Calu3 (cell line): ENCODE measurements around the gene NTRK1. TPM values are rescaled to one million over a fixed set of nuclear protein-coding genes. Genes with fewer than 3 reads are reported as not detected.

Source experiments
- BruUV-seq: library from RNA; stranded (reverse); fragments of 400-500 nt; replicated peaks from 2 replicates; lab custom pipeline; 2021; lab: Mats Ljungman, UMichigan
- CTCF ChIA-PET: fragments of 300-600 bp; sonication (Branson Sonifier 250); formaldehyde crosslinking; loops from one replicate; lab custom pipeline; 2022; ENCODE audit warnings: antibody characterized with exemption; lab: Charles Lee
- DNase-seq: peaks from one replicate; pipeline ENCODE4 v3.0.0; 2022
- H3K27ac Mint-ChIP-seq: one replicate; pipeline ENCODE4 v1.8.0; 2022; ENCODE audit warnings: mixed read lengths; ENCODE audit not compliant: unreplicated experiment
- H3K27me3 Mint-ChIP-seq: one replicate; pipeline ENCODE4 v1.8.0; 2022; ENCODE audit warnings: mixed read lengths; ENCODE audit not compliant: unreplicated experiment
- H3K36me3 Mint-ChIP-seq: one replicate; pipeline ENCODE4 v1.8.0; 2022; ENCODE audit warnings: mild to moderate bottlenecking, moderate library complexity, mixed read lengths; ENCODE audit not compliant: insufficient read depth, unreplicated experiment
- H3K4me1 Mint-ChIP-seq: one replicate; pipeline ENCODE4 v1.8.0; 2022; ENCODE audit warnings: mild to moderate bottlenecking, low read depth, mixed read lengths; ENCODE audit not compliant: unreplicated experiment
- H3K4me3 Mint-ChIP-seq: one replicate; pipeline ENCODE4 v1.8.0; 2022; ENCODE audit warnings: mild to moderate bottlenecking, low read depth, moderate library complexity, mixed read lengths; ENCODE audit not compliant: unreplicated experiment
- H3K9me3 Mint-ChIP-seq: one replicate; pipeline ENCODE4 v1.8.0; 2022; ENCODE audit warnings: low read depth, mixed read lengths; ENCODE audit not compliant: unreplicated experiment
- CTCF ChIP-seq: fragments of 200-600 bp; IDR thresholded peaks from one replicate; pipeline ENCODE4 v1.8.0; 2022; ENCODE audit warnings: antibody characterized with exemption; ENCODE audit not compliant: unreplicated experiment
- intact Hi-C: fragments of 100-400 bp; cut with micrococcal nuclease; formaldehyde crosslinking; loops from one replicate; pipeline ENCODE4 v1.10.0; 2022; ENCODE audit not compliant: unreplicated experiment
- total RNA-seq: library from RNA; stranded (reverse); gene quantifications from 2 replicates; pipeline ENCODE4 v1.2.3, GENCODE V29; 2022

Gene NTRK1
- total RNA-seq, 1 experiment from 2014 or later, result not detected

DNA sequence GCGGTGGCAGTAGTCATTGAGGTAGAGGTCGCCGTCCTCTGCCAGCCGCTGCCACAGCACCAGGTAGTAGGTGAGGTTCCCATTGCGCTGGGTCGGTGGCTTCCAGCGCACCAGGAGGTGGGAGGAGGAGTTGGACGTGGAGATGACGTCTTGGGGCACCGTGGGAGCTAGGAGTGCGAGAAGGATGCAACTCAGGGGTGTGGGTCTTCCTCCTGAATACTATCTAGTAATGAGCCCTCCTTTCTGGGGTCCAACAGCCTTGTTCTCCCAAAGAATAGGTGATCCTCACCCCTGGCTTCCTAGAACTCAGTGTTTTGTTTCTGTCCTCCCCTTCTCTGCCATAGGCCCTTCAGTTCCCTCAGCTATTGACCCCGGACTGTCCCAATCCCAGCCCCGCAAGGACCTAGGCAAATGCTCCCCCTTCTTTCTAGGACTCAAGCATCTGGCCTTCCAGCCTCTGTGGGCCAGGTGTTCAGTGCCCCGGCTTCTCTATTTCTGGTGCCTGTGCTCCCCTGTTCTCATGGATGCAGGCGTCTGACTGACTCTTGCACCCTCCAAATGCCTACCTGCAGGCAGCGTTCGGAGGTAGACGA, 14.6 kb upstream of the NTRK1 start:
- BruUV-seq, result no TSS peak
- no peak for DNase-seq
- no peaks in the 10 kb centered on the region for H3K4me1 Mint-ChIP-seq
- intact Hi-C loops, result no loop called here
- no peak for TF ChIP-seq CTCF
- peaks cover 82% of the 10 kb centered on the region for H3K27me3 Mint-ChIP-seq
- H3K36me3 Mint-ChIP-seq, result no peaks in the 10 kb centered on the region
- H3K9me3 Mint-ChIP-seq, result peaks cover 2% of the 10 kb centered on the region
- H3K4me3 Mint-ChIP-seq, result no peak overlapping the region
- H3K27ac Mint-ChIP-seq, result no peak overlapping the region
- CTCF ChIA-PET, result no interaction called here

GRCh38 chr1:156846643-156847042, 14.0 kb upstream of the NTRK1 start:
- CTCF ChIA-PET, result no interaction called here
- H3K4me3 Mint-ChIP-seq, result no peak overlapping the region
- BruUV-seq, result no TSS peak
- H3K36me3 Mint-ChIP-seq, result no peaks in the 10 kb centered on the region
- H3K27me3 Mint-ChIP-seq, result peaks cover 82% of the 10 kb centered on the region
- intact Hi-C loops, result no loop called here
- H3K27ac Mint-ChIP-seq, result no peak overlapping the region
- H3K4me1 Mint-ChIP-seq, result no peaks in the 10 kb centered on the region
- peaks cover 2% of the 10 kb centered on the region for H3K9me3 Mint-ChIP-seq
- no peak for DNase-seq
- no peak for TF ChIP-seq CTCF

GRCh38 chr1:156847591-156848460, 12.8 kb upstream of the NTRK1 start:
- H3K36me3 Mint-ChIP-seq, result no peaks in the 10 kb centered on the region
- DNase-seq, result no peak
- intact Hi-C loops, result no loop called here
- BruUV-seq, result no TSS peak
- no peak overlapping the region for H3K4me3 Mint-ChIP-seq
- no peaks in the 10 kb centered on the region for H3K4me1 Mint-ChIP-seq
- TF ChIP-seq CTCF, result no peak
- peaks cover 2% of the 10 kb centered on the region for H3K9me3 Mint-ChIP-seq
- no peak overlapping the region for H3K27ac Mint-ChIP-seq
- H3K27me3 Mint-ChIP-seq, result peaks cover 82% of the 10 kb centered on the region
- CTCF ChIA-PET, result interaction anchor here (1.0 kb wide), 1 partner anchor 12 kb away, joined by 4 read pairs; no protein-coding TSS in a partner anchor

GRCh38 chr1:156848461-156849150, 12.1 kb upstream of the NTRK1 start:
- CTCF ChIA-PET, result interaction anchor here (1.0 kb wide), 1 partner anchor 11 kb away, joined by 4 read pairs; no protein-coding TSS in a partner anchor
- no peaks in the 10 kb centered on the region for H3K36me3 Mint-ChIP-seq
- peaks cover 82% of the 10 kb centered on the region for H3K27me3 Mint-ChIP-seq
- no peak for DNase-seq
- no peaks in the 10 kb centered on the region for H3K4me1 Mint-ChIP-seq
- intact Hi-C loops, result no loop called here
- H3K27ac Mint-ChIP-seq, result no peak overlapping the region
- BruUV-seq, result no TSS peak
- TF ChIP-seq CTCF, result no peak
- no peak overlapping the region for H3K4me3 Mint-ChIP-seq
- H3K9me3 Mint-ChIP-seq, result no peaks in the 10 kb centered on the region
